OCI-LY7 (cell line): ENCODE data around the gene TPSD1. TPM values are rescaled to one million over a fixed set of nuclear protein-coding genes. Genes with fewer than 3 reads are reported as not detected.

Source experiments
- BruUV-seq: library from RNA; stranded (reverse); fragments of 400-500 nt; replicated peaks from 2 replicates; lab custom pipeline; 2021; lab: Mats Ljungman, UMichigan
- CTCF ChIA-PET: fragments of 300-600 bp; sonication (Branson Sonifier 250); formaldehyde crosslinking; loops from one replicate; lab custom pipeline; 2022; ENCODE audit warnings: antibody characterized with exemption; ENCODE audit not compliant: unreplicated experiment; lab: Charles Lee
- POLR2A ChIA-PET: fragments of 300-600 bp; sonication (Branson Sonifier 250); formaldehyde crosslinking; loops from one replicate; lab custom pipeline; 2022; ENCODE audit warnings: antibody characterized with exemption; lab: Charles Lee
- DNase-seq: peaks from one replicate; pipeline ENCODE4 v3.0.0-alpha.2; 2015; ENCODE audit warnings: low spot score
- H2AFZ ChIP-seq: fragments of 200-600 bp; sonication (generic), shearing (Covaris generic); 2 replicates; pipeline ENCODE4 v1.6.1; 2014; ENCODE audit warnings: mild to moderate bottlenecking, antibody characterized with exemption, low read length, moderate library complexity
- H3K27ac ChIP-seq: fragments of 200-600 bp; sonication (generic); 2 replicates; pipeline ENCODE4 v1.5.1; 2014; ENCODE audit warnings: mixed run types, low read depth, mild to moderate bottlenecking, moderate library complexity, low read length, inconsistent platforms; ENCODE audit not compliant: poor library complexity, severe bottlenecking
- H3K36me3 ChIP-seq: fragments of 200-600 bp; sonication (generic); 2 replicates; pipeline ENCODE4 v1.6.1; 2014; ENCODE audit warnings: mild to moderate bottlenecking, antibody characterized with exemption, low read length, moderate library complexity, mixed read lengths; ENCODE audit not compliant: insufficient read depth
- H3K4me1 ChIP-seq: fragments of 200-600 bp; sonication (generic); 2 replicates; pipeline ENCODE4 v1.5.1; 2014; ENCODE audit warnings: mild to moderate bottlenecking, low read length; ENCODE audit not compliant: insufficient read depth, poor library complexity, severe bottlenecking
- H3K4me2 ChIP-seq: fragments of 200-600 bp; sonication (generic); 2 replicates; pipeline ENCODE4 v1.6.1; 2014; ENCODE audit warnings: mild to moderate bottlenecking, low read length
- H3K4me3 ChIP-seq: fragments of 200-600 bp; sonication (generic); 2 replicates; pipeline ENCODE4 v1.5.1; 2014; ENCODE audit warnings: mild to moderate bottlenecking, low read depth, low read length; ENCODE audit not compliant: poor library complexity, severe bottlenecking
- H3K79me2 ChIP-seq: fragments of 200-600 bp; sonication (generic); 2 replicates; pipeline ENCODE4 v1.6.1; 2016; ENCODE audit warnings: low read depth, mild to moderate bottlenecking, low read length, moderate library complexity, mixed read lengths; ENCODE audit not compliant: insufficient read depth
- H3K9me2 ChIP-seq: fragments of 200-600 bp; sonication (generic); 2 replicates; pipeline ENCODE4 v1.6.1; 2016; ENCODE audit warnings: mild to moderate bottlenecking, low read length, mixed read lengths; ENCODE audit not compliant: insufficient read depth
- H3K9me3 ChIP-seq: fragments of 200-600 bp; sonication (generic); 2 replicates; pipeline ENCODE4 v1.6.1; 2014; ENCODE audit warnings: mild to moderate bottlenecking, mixed run types, low read length, mixed read lengths
- H4K20me1 ChIP-seq: fragments of 200-600 bp; sonication (generic); 2 replicates; pipeline ENCODE4 v1.6.1; 2014; ENCODE audit warnings: mild to moderate bottlenecking, antibody characterized with exemption, low read length, moderate library complexity, mixed read lengths; ENCODE audit not compliant: insufficient read depth
- CTCF ChIP-seq: fragments of 200-600 bp; sonication (generic); conservative IDR thresholded peaks from 2 replicates; pipeline ENCODE4 v1.5.1; 2014; ENCODE audit warnings: mild to moderate bottlenecking, antibody characterized with exemption, low read length, moderate library complexity, mixed read lengths
- EZH2phosphoT487 ChIP-seq: fragments of 200-600 bp; sonication (generic); IDR thresholded peaks from 2 replicates; pipeline ENCODE4 v1.6.1; 2018; ENCODE audit warnings: low read depth, borderline replicate concordance, mild to moderate bottlenecking, mixed run types, antibody characterized with exemption, low read length, moderate library complexity, mixed read lengths
- intact Hi-C: fragments of 100-400 bp; cut with micrococcal nuclease; formaldehyde crosslinking; loops from one replicate; pipeline ENCODE4 v1.10.0; 2022; ENCODE audit not compliant: unreplicated experiment
- total RNA-seq, 2 experiments: library from RNA; depleted of rRNA in 1 of 2; stranded (reverse); fragments of >200 nt in 1 of 2; shearing (Covaris generic) in 1 of 2; gene quantifications; 2 replicates each; pipeline ENCODE4 v1.2.3, GENCODE V29; 2014 to 2022

The TPSD1 gene
- total RNA-seq, 2 experiments from 2014 or later = not detected

GRCh38 chr16:1211451-1212268, 44.2 kb upstream of the TPSD1 start:
- Histone ChIP-seq H3K27ac (no peak overlapping the region), H3K4me3 (no peak overlapping the region), H3K9me2 (no peaks in the 10 kb centered on the region), H3K79me2 (no peaks in the 10 kb centered on the region), H4K20me1 (no peaks in the 10 kb centered on the region), H3K4me2 (no peak overlapping the region), H3K9me3 (no peaks in the 10 kb centered on the region), H3K36me3 (no peaks in the 10 kb centered on the region), H3K4me1 (no peaks in the 10 kb centered on the region), H2AFZ (no peak overlapping the region)
- POLR2A ChIA-PET = no interaction called here
- CTCF ChIA-PET = interaction anchor here (0.6 kb wide), 1 partner anchor 90 kb away, joined by 3 read pairs; no protein-coding TSS in a partner anchor
- no peak for DNase-seq
- intact Hi-C loops = no loop called here
- no TSS peak for BruUV-seq
- TF ChIP-seq EZH2phosphoT487 (no peak), CTCF (no peak)

- H3K79me2 ChIP-seq = no peaks in the 10 kb centered on the region
- H3K4me2 ChIP-seq = no peak overlapping the region
- H3K27ac ChIP-seq = no peak overlapping the region
- H2AFZ ChIP-seq = no peak overlapping the region
- DNase-seq = no peak
- ChIA-PET CTCF (no interaction called here), POLR2A (no interaction called here)
- H3K4me3 ChIP-seq = no peak overlapping the region
- H3K9me3 ChIP-seq = no peaks in the 10 kb centered on the region
- H4K20me1 ChIP-seq = no peaks in the 10 kb centered on the region
- BruUV-seq = no TSS peak
- intact Hi-C loops = no loop called here
- no peaks in the 10 kb centered on the region for H3K9me2 ChIP-seq
- no peak for TF ChIP-seq EZH2phosphoT487
- no peak for TF ChIP-seq CTCF
- no peaks in the 10 kb centered on the region for H3K4me1 ChIP-seq
- H3K36me3 ChIP-seq = no peaks in the 10 kb centered on the region
Measured at GRCh38 chr16:1212616-1213194, 43.2 kb upstream of the TPSD1 start.

- POLR2A ChIA-PET = no interaction called here
- H3K4me2 ChIP-seq = no peak overlapping the region
- no peak overlapping the region for H2AFZ ChIP-seq
- H3K36me3 ChIP-seq = no peaks in the 10 kb centered on the region
- no peaks in the 10 kb centered on the region for H4K20me1 ChIP-seq
- H3K4me1 ChIP-seq = no peaks in the 10 kb centered on the region
- H3K9me2 ChIP-seq = no peaks in the 10 kb centered on the region
- TF ChIP-seq CTCF (no peak), EZH2phosphoT487 (no peak)
- no peak for DNase-seq
- CTCF ChIA-PET = no interaction called here
- no TSS peak for BruUV-seq
- intact Hi-C loops = no loop called here
- no peak overlapping the region for H3K4me3 ChIP-seq
- H3K79me2 ChIP-seq = no peaks in the 10 kb centered on the region
- H3K27ac ChIP-seq = no peak overlapping the region
- H3K9me3 ChIP-seq = no peaks in the 10 kb centered on the region
Measured at GRCh38 chr16:1213231-1213630, 42.6 kb upstream of the TPSD1 start.
